ENCODE data around the gene OVCH1.
A peak's percentile ranks its signal among the peaks of the same experiment; 100 is the strongest.

GRCh38 chr12:29519585-29520182 lies 22.2 kb upstream of the OVCH1 start:
- TF ChIP-seq CHD2 (IDR thresholded peaks at IDR 0.05; ENCODE audit: low read length, partially characterized antibody) (no peak), GABPA (IDR thresholded peaks at IDR 0.05; ENCODE audit: low read depth) (no peak), EZH2phosphoT487 (IDR thresholded peaks at IDR 0.05; ENCODE audit: borderline replicate concordance, low read depth) (no peak), CTCF (IDR thresholded peaks at IDR 0.05) (peak; percentile 84), MAX (IDR thresholded peaks at IDR 0.05; ENCODE audit: low read depth) (no peak), POLR2AphosphoS5 (IDR thresholded peaks at IDR 0.05; ENCODE audit: low read depth, low read length) (no peak), TAF1 (IDR thresholded peaks at IDR 0.05; ENCODE audit: borderline replicate concordance, low read depth, low read length) (no peak), RXRA (IDR thresholded peaks at IDR 0.05; ENCODE audit: borderline replicate concordance, low read depth) (no peak)

Measured in SK-N-SH (cell line).